ENCODE data around the gene EIF4E1B.

DNA sequence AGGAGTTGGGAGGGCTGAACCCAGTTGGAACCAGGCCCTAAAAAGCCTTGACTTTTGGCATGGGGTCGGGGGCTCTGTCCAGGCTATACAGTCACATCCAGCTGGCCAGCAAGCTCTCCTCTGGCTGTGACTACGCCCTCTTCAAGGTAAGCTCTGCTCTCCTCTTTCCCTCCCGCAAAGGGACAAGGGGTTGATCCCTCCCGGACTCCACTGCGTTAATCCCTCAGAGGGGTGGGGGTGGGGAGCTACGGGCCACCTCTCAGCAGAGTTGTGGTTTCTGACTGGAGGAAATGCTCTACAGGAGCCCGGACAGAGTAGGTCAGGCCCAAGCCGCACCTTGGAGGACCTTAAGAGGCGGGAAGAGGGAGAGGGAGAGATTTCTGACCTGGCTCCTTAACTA lies 13.8 kb downstream of the EIF4E1B start:
- TF ChIP-seq, protein P1, sequence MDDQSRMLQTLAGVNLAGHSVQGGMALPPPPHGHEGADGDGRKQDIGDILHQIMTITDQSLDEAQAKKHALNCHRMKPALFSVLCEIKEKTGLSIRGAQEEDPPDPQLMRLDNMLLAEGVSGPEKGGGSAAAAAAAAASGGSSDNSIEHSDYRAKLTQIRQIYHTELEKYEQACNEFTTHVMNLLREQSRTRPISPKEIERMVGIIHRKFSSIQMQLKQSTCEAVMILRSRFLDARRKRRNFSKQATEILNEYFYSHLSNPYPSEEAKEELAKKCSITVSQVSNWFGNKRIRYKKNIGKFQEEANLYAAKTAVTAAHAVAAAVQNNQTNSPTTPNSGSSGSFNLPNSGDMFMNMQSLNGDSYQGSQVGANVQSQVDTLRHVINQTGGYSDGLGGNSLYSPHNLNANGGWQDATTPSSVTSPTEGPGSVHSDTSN (IDR thresholded peaks at IDR 0.05) = no peak
- no peak for TF ChIP-seq CHD4 (IDR thresholded peaks at IDR 0.05; ENCODE audit: borderline replicate concordance)
- no peak for TF ChIP-seq MYC (IDR thresholded peaks at IDR 0.05; ENCODE audit: borderline replicate concordance, low read length)
- TF ChIP-seq RAD21 (conservative IDR thresholded peaks at IDR 0.05 in 1 of 2, IDR thresholded peaks at IDR 0.05 in 1 of 2) = no peak
- TF ChIP-seq, protein P2, sequence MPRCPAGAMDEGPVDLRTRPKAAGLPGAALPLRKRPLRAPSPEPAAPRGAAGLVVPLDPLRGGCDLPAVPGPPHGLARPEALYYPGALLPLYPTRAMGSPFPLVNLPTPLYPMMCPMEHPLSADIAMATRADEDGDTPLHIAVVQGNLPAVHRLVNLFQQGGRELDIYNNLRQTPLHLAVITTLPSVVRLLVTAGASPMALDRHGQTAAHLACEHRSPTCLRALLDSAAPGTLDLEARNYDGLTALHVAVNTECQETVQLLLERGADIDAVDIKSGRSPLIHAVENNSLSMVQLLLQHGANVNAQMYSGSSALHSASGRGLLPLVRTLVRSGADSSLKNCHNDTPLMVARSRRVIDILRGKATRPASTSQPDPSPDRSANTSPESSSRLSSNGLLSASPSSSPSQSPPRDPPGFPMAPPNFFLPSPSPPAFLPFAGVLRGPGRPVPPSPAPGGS (IDR thresholded peaks at IDR 0.05) = no peak
- TF ChIP-seq MAZ (IDR thresholded peaks at IDR 0.05; ENCODE audit: borderline replicate concordance, low read depth, low read length) = no peak
- TF ChIP-seq, protein P3, sequence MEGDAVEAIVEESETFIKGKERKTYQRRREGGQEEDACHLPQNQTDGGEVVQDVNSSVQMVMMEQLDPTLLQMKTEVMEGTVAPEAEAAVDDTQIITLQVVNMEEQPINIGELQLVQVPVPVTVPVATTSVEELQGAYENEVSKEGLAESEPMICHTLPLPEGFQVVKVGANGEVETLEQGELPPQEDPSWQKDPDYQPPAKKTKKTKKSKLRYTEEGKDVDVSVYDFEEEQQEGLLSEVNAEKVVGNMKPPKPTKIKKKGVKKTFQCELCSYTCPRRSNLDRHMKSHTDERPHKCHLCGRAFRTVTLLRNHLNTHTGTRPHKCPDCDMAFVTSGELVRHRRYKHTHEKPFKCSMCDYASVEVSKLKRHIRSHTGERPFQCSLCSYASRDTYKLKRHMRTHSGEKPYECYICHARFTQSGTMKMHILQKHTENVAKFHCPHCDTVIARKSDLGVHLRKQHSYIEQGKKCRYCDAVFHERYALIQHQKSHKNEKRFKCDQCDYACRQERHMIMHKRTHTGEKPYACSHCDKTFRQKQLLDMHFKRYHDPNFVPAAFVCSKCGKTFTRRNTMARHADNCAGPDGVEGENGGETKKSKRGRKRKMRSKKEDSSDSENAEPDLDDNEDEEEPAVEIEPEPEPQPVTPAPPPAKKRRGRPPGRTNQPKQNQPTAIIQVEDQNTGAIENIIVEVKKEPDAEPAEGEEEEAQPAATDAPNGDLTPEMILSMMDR (IDR thresholded peaks at IDR 0.05) = no peak
- TF ChIP-seq POLR2A (IDR thresholded peaks at IDR 0.05; ENCODE audit: low read length) = no peak
- TF ChIP-seq, protein P4, sequence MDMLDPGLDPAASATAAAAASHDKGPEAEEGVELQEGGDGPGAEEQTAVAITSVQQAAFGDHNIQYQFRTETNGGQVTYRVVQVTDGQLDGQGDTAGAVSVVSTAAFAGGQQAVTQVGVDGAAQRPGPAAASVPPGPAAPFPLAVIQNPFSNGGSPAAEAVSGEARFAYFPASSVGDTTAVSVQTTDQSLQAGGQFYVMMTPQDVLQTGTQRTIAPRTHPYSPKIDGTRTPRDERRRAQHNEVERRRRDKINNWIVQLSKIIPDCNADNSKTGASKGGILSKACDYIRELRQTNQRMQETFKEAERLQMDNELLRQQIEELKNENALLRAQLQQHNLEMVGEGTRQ (IDR thresholded peaks at IDR 0.05) = no peak
- TF ChIP-seq CBX8 (IDR thresholded peaks at IDR 0.05) = no peak
- TF ChIP-seq SMC3 (IDR thresholded peaks at IDR 0.05) = no peak
